ENCODE results near the gene MBLAC1. TPM values are rescaled to one million over a fixed set of nuclear protein-coding genes. Genes with fewer than 3 reads are reported as not detected.

Gene MBLAC1, protein sequence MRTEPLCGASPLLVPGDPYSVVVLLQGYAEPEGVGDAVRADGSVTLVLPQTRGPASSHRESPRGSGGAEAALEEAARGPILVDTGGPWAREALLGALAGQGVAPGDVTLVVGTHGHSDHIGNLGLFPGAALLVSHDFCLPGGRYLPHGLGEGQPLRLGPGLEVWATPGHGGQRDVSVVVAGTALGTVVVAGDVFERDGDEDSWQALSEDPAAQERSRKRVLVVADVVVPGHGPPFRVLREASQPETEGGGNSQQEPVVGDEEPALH
- 0.69 and 0.89 TPM in 2 replicates for total RNA-seq (2014; rRNA removed; shearing (Covaris generic))
- 3.2 and 5.7 TPM in 2 replicates for polyA plus RNA-seq (2014; cell fraction: nucleus; rRNA removed)

DNA sequence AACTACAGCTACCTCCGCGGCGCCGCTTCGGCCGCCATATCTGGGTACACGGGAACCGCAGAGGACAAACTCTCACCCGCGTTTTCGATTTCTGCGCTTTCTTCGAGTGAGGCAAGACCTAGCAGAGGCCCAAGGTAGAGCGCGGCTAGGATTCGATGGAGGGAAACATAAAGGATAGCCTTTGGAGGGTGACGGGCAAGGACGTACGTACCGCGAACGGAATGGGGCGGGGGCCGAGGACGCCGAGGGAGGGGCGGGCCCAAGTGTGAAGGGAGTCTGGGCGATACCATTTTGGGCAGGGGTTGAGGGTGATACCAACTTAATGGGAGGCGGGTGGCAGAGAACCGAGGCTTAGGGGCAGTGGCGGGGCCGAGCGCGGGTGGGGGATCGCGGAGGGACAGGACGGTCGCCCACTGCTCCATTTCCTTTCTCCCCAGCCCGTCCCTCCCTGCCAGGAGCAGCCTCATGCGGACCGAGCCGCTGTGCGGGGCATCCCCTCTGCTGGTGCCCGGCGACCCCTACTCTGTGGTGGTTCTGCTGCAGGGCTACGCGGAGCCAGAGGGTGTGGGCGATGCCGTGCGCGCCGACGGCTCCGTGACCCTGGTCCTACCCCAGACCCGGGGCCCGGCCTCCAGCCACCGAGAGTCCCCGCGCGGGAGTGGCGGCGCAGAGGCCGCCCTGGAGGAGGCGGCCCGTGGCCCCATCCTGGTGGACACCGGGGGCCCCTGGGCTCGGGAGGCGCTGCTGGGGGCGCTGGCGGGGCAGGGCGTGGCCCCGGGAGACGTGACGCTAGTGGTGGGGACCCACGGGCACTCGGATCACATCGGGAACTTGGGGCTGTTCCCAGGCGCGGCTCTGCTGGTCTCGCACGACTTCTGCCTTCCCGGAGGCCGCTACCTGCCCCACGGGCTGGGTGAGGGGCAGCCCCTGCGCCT is at the start of gene MBLAC1:
TSS of gene MBLAC1 (plus strand) at position 37 of the 935 bp plus-strand sequence. CDS start at position 466, 429 bp downstream.
- DNase-seq (ENCODE audit: extremely low read depth, low read depth), result peak; percentile 84

DNA sequence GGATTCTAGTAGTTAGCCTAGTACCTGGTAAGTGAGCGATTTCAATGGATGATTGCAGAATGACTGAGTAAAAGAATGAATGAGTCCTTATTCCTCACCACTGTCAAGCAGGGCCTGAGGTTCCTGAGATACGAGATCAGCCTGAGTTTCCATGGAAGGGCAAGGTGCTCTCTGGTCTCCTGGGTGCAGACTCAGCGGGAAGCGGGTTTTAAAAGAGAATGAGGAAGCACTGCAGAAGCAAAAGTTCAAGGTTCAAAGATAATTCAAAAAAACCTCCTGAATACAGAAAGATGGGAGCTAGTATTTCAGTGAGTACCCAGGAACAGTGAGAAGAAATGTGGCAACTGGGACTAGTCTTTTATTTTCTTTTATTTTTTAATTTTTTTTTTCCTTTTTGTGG is 49.6 kb upstream of the MBLAC1 start:
- no peak for DNase-seq (ENCODE audit: extremely low read depth, low read depth)

DNA sequence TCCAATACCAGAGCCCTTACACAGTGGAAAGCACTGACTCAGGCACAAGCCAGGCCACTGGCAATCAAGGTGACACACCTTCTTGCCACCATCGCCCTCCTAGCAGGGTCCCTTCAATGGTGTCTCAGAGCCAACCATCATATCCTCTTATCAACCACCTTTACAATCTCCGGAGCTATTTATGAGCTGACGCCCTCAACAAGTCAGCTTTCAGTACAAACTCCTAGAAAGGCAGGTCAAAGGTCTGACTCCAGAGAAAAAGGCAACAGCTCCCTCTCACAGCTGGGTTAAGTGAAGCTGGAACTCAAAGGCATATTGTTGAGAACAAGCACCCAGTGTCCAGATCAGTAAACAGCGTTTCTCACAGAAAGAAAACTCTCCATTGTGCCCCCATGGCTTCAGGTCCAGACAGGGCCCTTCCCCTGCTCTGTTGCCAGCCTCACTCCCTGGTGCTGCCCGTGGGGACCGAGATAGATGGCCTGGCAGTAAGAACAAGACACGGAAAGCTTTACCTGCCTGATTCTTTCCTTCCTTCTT is 47.7 kb upstream of the MBLAC1 start:
- DNase-seq (ENCODE audit: extremely low read depth, low read depth), result no peak

- DNase-seq (ENCODE audit: extremely low read depth, low read depth), result no peak
Measured at GRCh38 chr7:100080907-100081534, 45.7 kb upstream of the MBLAC1 start.

GRCh38 chr7:100081535-100082102 is 45.1 kb upstream of the MBLAC1 start, which contains the start of gene ZNF3:
Gene ZNF3 (minus strand): TSS chr7:100081723. CDS start chr7:100077357, 4,366 bp downstream.
- peak; percentile 99 for DNase-seq (ENCODE audit: extremely low read depth, low read depth)

GRCh38 chr7:100082978-100083377 is 43.8 kb upstream of the MBLAC1 start:
- no peak for DNase-seq (ENCODE audit: extremely low read depth, low read depth)

DNA sequence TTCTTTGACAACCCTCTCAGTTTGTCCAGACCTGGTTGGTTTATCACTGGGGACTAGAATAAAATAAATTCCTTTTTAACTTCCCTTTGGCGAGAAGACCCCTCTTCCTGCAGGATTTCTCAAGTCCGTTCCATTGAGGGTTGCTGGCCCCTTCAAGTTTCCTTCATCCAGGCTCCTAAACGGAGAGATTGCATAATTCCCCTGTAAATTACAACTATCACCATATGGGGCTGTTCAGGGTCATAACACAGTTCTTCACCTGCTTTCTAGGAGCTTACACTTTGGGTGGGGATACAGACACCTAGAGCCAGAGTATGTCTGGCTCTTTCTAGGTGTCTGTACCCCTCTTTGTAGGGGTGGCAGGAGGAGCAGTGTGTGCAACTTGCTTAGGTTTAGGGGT is 41.3 kb upstream of the MBLAC1 start:
- no peak for DNase-seq (ENCODE audit: extremely low read depth, low read depth)

DNA sequence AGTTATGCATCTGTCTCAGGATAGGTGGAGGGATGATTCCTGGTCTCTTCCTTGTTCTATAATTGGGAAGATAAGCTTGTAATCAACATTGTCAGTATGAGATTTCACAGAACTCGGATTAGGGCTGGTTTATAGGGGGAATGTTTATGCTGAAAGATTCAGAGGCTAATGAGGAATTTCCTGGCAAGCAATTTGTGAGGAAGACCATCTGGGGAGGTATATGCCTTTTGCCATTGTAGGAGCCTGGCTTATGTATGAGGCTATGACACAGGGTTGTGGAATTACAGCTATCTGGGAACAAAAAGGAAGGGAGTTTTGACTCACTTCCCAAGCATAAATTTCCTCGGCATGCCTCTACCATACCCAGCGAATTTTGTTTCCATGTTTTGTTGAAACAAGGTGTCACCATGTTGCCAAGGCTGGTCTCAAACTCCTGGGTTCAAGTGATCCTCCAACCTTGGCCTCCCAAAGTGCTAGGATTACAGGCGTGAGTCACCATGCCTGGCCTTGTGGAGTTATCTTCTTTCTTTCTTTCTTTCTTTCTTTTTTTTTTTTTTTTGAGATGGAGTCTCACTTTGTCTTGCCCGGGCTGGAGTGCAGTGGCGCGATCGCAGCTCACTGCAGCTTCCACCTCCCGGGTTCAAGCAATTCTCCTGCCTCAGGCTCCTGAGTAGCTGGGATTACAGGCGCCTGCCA is 39.6 kb upstream of the MBLAC1 start:
- DNase-seq (ENCODE audit: extremely low read depth, low read depth), result no peak

- no peak for DNase-seq (ENCODE audit: extremely low read depth, low read depth)
Measured at GRCh38 chr7:100088095-100088620, 38.6 kb upstream of the MBLAC1 start.

DNA sequence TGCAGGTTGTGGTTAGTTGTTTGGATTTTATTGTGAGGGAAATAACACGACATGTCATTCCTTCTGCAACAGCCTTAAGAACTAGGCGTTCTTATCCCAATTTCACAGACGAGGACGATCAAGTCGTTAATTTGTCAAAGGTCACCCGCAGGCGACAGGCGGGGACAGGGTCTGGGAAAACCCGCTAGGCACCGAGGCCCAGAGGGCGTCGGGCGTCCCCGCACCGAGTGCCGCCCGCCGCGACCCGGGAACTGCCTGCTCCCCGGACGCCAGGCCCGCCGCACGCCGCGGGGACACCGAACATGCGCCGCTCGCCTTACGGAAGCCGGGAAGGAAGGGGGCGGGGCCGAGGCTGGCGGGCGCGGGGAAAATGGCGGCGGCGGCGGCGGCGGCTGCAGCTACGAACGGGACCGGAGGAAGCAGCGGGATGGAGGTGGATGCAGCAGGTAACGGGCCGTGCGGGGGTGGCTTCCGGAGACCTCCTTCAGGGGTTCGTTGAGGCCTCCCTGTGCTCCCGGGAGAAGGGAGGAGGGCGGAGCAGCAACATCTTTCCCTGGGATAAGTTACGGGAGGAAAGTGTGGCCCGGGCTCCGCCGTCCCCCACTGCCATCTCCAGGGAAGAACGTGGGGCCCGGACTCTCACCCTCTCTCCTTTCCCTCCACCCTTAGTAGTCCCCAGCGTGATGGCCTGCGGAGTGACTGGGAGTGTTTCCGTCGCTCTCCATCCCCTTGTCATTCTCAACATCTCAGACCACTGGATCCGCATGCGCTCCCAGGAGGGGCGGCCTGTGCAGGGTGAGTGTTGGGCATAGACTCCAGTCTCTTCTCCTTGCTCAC is 37.9 kb upstream of the MBLAC1 start, which contains the start of gene COPS6:
TSS of gene COPS6 (plus strand) at position 349 of the 837 bp plus-strand sequence. CDS start at position 371, 22 bp downstream.
- DNase-seq (ENCODE audit: extremely low read depth, low read depth), result peak; percentile 66

- no peak for DNase-seq (ENCODE audit: extremely low read depth, low read depth)
Measured at GRCh38 chr7:100089458-100090196, 37.1 kb upstream of the MBLAC1 start.

DNA sequence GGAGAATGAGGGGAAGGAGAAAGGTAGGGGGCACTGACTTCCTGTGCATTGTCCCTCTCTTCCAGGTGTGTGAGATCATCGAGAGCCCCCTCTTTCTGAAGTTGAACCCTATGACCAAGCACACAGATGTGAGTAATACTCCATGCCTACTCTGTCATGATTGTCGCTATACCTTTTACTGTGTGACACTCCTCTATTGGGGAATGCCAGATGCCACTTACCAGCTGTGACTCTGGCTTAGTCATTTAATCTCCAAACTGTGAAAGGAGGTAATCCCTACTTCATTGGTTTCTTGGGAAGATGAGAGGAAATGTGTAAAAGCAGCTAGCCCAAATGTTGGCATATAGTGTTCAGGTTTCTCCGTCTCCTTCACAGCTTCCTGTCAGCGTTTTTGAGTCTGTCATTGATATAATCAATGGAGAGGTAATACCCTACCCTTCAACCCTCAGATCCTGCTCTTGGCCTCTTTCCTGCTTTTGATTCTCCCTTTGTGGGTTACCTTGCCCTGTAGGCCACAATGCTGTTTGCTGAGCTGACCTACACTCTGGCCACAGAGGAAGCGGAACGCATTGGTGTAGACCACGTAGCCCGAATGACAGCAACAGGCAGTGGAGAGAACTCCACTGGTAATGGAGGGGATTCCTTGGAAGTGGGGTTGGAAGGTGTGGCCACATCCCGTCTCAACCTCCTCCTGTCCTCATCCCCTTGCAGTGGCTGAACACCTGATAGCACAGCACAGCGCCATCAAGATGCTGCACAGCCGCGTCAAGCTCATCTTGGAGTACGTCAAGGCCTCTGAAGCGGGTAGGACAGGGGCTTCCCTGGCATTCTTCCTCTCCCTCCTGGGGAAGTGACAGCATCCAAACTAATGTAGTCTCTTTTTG is 36.0 kb upstream of the MBLAC1 start:
- no peak for DNase-seq (ENCODE audit: extremely low read depth, low read depth)

- no peak for DNase-seq (ENCODE audit: extremely low read depth, low read depth)
Measured at GRCh38 chr7:100091411-100092181, 35.2 kb upstream of the MBLAC1 start.

- no peak for DNase-seq (ENCODE audit: extremely low read depth, low read depth)
Measured at GRCh38 chr7:100093054-100093453, 33.7 kb upstream of the MBLAC1 start.

- no peak for DNase-seq (ENCODE audit: extremely low read depth, low read depth)
Measured at GRCh38 chr7:100093498-100093897, 33.3 kb upstream of the MBLAC1 start.

DNA sequence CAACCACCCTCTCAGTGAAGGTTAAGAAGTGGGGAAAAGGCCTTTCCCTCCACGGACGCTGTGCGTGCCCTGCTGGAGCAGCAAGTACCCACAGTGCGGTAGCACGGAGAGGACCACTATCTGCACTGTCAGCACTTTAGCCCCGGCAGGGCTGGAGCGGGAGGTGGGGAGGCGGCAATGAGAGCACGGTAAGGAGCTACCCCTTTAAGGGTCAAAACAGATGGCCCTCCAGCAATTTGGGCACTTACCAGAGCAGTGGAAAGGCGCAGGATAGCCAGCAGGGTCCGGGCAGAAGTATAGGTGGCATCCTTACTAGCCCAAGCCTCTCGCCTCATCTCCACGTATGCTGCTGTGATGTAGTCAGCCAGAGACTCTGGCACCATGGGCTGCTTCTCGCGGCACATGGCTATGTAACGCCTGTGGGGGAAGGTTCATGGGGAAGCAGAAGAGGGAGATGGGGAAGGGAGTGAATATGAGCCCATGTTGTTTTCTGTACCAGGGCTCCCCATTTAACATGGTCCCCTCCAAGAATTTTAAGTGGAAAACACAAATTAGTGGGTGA is 32.8 kb upstream of the MBLAC1 start:
- DNase-seq (ENCODE audit: extremely low read depth, low read depth), result no peak

All from NCI-H460 (cell line).